Astrocyte of the cerebellum (primary cell): ENCODE results near the gene CRMP1.
"Not testable (repeated sequence)": the region's sequence is repeated elsewhere in the genome, so short reads cannot be mapped to it uniquely, and the experiment has no call there.

Experiments used
- DNase-seq: peaks from one replicate; pipeline ENCODE4 v3.0.0-alpha.2; 2011; ENCODE audit warnings: low read depth
- H3K4me3 ChIP-seq: 2 replicates; pipeline ENCODE4 v1.5.1; 2011; ENCODE audit warnings: mild to moderate bottlenecking, low read depth, low read length, moderate library complexity
- CTCF ChIP-seq: IDR thresholded peaks from 2 replicates; pipeline ENCODE4 v1.5.1; 2012; ENCODE audit warnings: low read length, low read depth, moderate library complexity, mild to moderate bottlenecking; ENCODE audit errors: missing control alignments
- in situ Hi-C: cut with HindIII; loops from 2 replicates; pipeline ENCODE4 v1.10.0; 2017; ENCODE audit warnings: low sequenced_read_pairs

CRMP1 gene

GRCh38 chr4:5814421-5814820 lies 78.5 kb downstream of the CRMP1 start:
- TF ChIP-seq CTCF, result no peak
- in situ Hi-C loops, result loop anchor here (25.0 kb wide), 1 partner anchor 802 kb away; the partner anchor contains the start of gene CYTL1
- no peak for DNase-seq
- H3K4me3 ChIP-seq, result no peak overlapping the region

- no peak overlapping the region for H3K4me3 ChIP-seq
- in situ Hi-C loops, result loop anchor here (25.0 kb wide), 1 partner anchor 802 kb away; the partner anchor contains the start of gene CYTL1
- DNase-seq, result no peak
- TF ChIP-seq CTCF, result no peak
These were observed 79.0 kb downstream of the CRMP1 start for GRCh38 chr4:5813882-5814255.

GRCh38 chr4:5812506-5813229 lies 80.2 kb downstream of the CRMP1 start:
- in situ Hi-C loops, result loop anchor here (25.0 kb wide), 1 partner anchor 800 kb away; the partner anchor contains the start of gene CYTL1
- peak; percentile 56 for DNase-seq
- H3K4me3 ChIP-seq, result no peak overlapping the region
- peak; percentile 79 for TF ChIP-seq CTCF

- not testable (repeated sequence) for H3K4me3 ChIP-seq, DNase-seq
- in situ Hi-C loops, result loop anchor here (25.0 kb wide), 1 partner anchor 800 kb away; the partner anchor contains the start of gene CYTL1
These were observed 80.8 kb downstream of the CRMP1 start for GRCh38 chr4:5812057-5812456.

GRCh38 chr4:5810770-5811430 lies 82.0 kb downstream of the CRMP1 start:
- TF ChIP-seq CTCF, result no peak
- in situ Hi-C loops, result loop anchor here (25.0 kb wide), 1 partner anchor 799 kb away; the partner anchor contains the start of gene CYTL1
- H3K4me3 ChIP-seq, result no peak overlapping the region

GRCh38 chr4:5810151-5810550 lies 82.7 kb downstream of the CRMP1 start:
- in situ Hi-C loops, result loop anchor here (25.0 kb wide), 1 partner anchor 798 kb away; the partner anchor contains the start of gene CYTL1
- H3K4me3 ChIP-seq, result no peak overlapping the region
- no peak for DNase-seq
- no peak for TF ChIP-seq CTCF

More at GRCh38 chr4:5810770-5811430, 82.0 kb downstream of the CRMP1 start:
- no peak for DNase-seq
